ENCODE measurements around the gene TMEM170B.

TMEM170B gene

GRCh38 chr6:11551053-11551452, 13.5 kb downstream of the TMEM170B start:
- H3K4me1 ChIP-seq (ENCODE audit: insufficient read depth, low read length, poor library complexity, severe bottlenecking) = peaks cover 41% of the 10 kb centered on the region
- H3K9me2 ChIP-seq (replicated peaks; ENCODE audit: low read depth, low read length) = no peaks in the 10 kb centered on the region
- no peak overlapping the region for H2AFZ ChIP-seq (ENCODE audit: low read length)
- no peak overlapping the region for H3K4me2 ChIP-seq (ENCODE audit: low read depth, low read length, poor library complexity, severe bottlenecking)
- H3F3A ChIP-seq (ENCODE audit: low read depth) = no peaks in the 10 kb centered on the region
- H3K4me3 ChIP-seq (ENCODE audit: low read length, poor library complexity, severe bottlenecking) = no peak overlapping the region
- peaks cover 34% of the 10 kb centered on the region for H3K79me2 ChIP-seq (ENCODE audit: insufficient read depth, low read length)
- no peaks in the 10 kb centered on the region for H3K27me3 ChIP-seq (ENCODE audit: insufficient read depth, low read length, poor library complexity, severe bottlenecking)
- H3K9ac ChIP-seq (ENCODE audit: low read depth, low read length, poor library complexity, severe bottlenecking) = no peak overlapping the region
- H4K20me1 ChIP-seq (ENCODE audit: insufficient read depth, low read length, poor library complexity, severe bottlenecking) = peaks cover 7% of the 10 kb centered on the region
- TF ChIP-seq EZH2phosphoT487 (IDR thresholded peaks at IDR 0.05; ENCODE audit: borderline replicate concordance) (no peak), CTCF (conservative IDR thresholded peaks at IDR 0.05; ENCODE audit: low read length) (no peak)
- H3K36me3 ChIP-seq (ENCODE audit: insufficient read depth, low read length) = no peaks in the 10 kb centered on the region
- H3K9me3 ChIP-seq (ENCODE audit: insufficient read depth, low read depth, low read length) = no peaks in the 10 kb centered on the region

- Histone ChIP-seq H3K4me2 (ENCODE audit: low read depth, low read length, poor library complexity, severe bottlenecking) (peak overlapping the region; percentile 34), H3K4me1 (ENCODE audit: insufficient read depth, low read length, poor library complexity, severe bottlenecking) (peaks cover 35% of the 10 kb centered on the region), H3K9me3 (ENCODE audit: insufficient read depth, low read depth, low read length) (no peaks in the 10 kb centered on the region), H3K4me3 (ENCODE audit: low read length, poor library complexity, severe bottlenecking) (peak overlapping the region; percentile 13), H3K27me3 (ENCODE audit: insufficient read depth, low read length, poor library complexity, severe bottlenecking) (no peaks in the 10 kb centered on the region), H3K9me2 (replicated peaks; ENCODE audit: low read depth, low read length) (no peaks in the 10 kb centered on the region), H3F3A (ENCODE audit: low read depth) (no peaks in the 10 kb centered on the region), H3K9ac (ENCODE audit: low read depth, low read length, poor library complexity, severe bottlenecking) (no peak overlapping the region), H3K36me3 (ENCODE audit: insufficient read depth, low read length) (no peaks in the 10 kb centered on the region), H2AFZ (ENCODE audit: low read length) (no peak overlapping the region), H3K79me2 (ENCODE audit: insufficient read depth, low read length) (peaks cover 36% of the 10 kb centered on the region), H4K20me1 (ENCODE audit: insufficient read depth, low read length, poor library complexity, severe bottlenecking) (peaks cover 7% of the 10 kb centered on the region)
- TF ChIP-seq CTCF (conservative IDR thresholded peaks at IDR 0.05; ENCODE audit: low read length) = no peak
These were observed 14.9 kb downstream of the TMEM170B start for GRCh38 chr6:11552442-11552841.

GRCh38 chr6:11553824-11554223, 16.3 kb downstream of the TMEM170B start:
- Histone ChIP-seq H3K79me2 (ENCODE audit: insufficient read depth, low read length) (peaks cover 40% of the 10 kb centered on the region), H3K9me2 (replicated peaks; ENCODE audit: low read depth, low read length) (no peaks in the 10 kb centered on the region), H3K4me3 (ENCODE audit: low read length, poor library complexity, severe bottlenecking) (no peak overlapping the region), H4K20me1 (ENCODE audit: insufficient read depth, low read length, poor library complexity, severe bottlenecking) (peaks cover 7% of the 10 kb centered on the region), H2AFZ (ENCODE audit: low read length) (no peak overlapping the region), H3K4me2 (ENCODE audit: low read depth, low read length, poor library complexity, severe bottlenecking) (no peak overlapping the region), H3K9ac (ENCODE audit: low read depth, low read length, poor library complexity, severe bottlenecking) (no peak overlapping the region), H3K27me3 (ENCODE audit: insufficient read depth, low read length, poor library complexity, severe bottlenecking) (no peaks in the 10 kb centered on the region), H3K4me1 (ENCODE audit: insufficient read depth, low read length, poor library complexity, severe bottlenecking) (peaks cover 35% of the 10 kb centered on the region), H3K36me3 (ENCODE audit: insufficient read depth, low read length) (no peaks in the 10 kb centered on the region), H3K9me3 (ENCODE audit: insufficient read depth, low read depth, low read length) (no peaks in the 10 kb centered on the region), H3F3A (ENCODE audit: low read depth) (no peaks in the 10 kb centered on the region)
- no peak for TF ChIP-seq CTCF (conservative IDR thresholded peaks at IDR 0.05; ENCODE audit: low read length)
- TF ChIP-seq EZH2phosphoT487 (IDR thresholded peaks at IDR 0.05; ENCODE audit: borderline replicate concordance) = no peak

Measured in Loucy (cell line).